Testis (tissue), 2 donors: ENCODE measurements around the gene ECD.

ENCODE experiments used
- POLR2A ChIP-seq: fragments of 450-650 bp; IDR thresholded peaks from one replicate; pipeline ENCODE4 v1.6.1; 2017; ENCODE audit warnings: antibody characterized with exemption, mild to moderate bottlenecking, moderate library complexity
- TF ChIP-seq, protein P1 (sequence below), 3 experiments: fragments of 450-650 bp in 2 of 3; fragments of 200-600 bp in 1 of 3; sonication (generic) in 1 of 3; IDR thresholded peaks; one replicate each; pipeline ENCODE4 v1.5.1; 2016 to 2019; ENCODE audit warnings: antibody characterized with exemption in 3 of 3, mild to moderate bottlenecking in 2 of 3, moderate library complexity in 1 of 3

GRCh38 chr10:73166972-73167371 is 836 bp downstream of the ECD start:
- TF ChIP-seq POLR2A, result no peak
- TF ChIP-seq, protein P1, sequence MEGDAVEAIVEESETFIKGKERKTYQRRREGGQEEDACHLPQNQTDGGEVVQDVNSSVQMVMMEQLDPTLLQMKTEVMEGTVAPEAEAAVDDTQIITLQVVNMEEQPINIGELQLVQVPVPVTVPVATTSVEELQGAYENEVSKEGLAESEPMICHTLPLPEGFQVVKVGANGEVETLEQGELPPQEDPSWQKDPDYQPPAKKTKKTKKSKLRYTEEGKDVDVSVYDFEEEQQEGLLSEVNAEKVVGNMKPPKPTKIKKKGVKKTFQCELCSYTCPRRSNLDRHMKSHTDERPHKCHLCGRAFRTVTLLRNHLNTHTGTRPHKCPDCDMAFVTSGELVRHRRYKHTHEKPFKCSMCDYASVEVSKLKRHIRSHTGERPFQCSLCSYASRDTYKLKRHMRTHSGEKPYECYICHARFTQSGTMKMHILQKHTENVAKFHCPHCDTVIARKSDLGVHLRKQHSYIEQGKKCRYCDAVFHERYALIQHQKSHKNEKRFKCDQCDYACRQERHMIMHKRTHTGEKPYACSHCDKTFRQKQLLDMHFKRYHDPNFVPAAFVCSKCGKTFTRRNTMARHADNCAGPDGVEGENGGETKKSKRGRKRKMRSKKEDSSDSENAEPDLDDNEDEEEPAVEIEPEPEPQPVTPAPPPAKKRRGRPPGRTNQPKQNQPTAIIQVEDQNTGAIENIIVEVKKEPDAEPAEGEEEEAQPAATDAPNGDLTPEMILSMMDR (IDR thresholded peaks at IDR 0.05), result no peak
